CD4-positive, alpha-beta memory T cell (primary cell): Measurements from ENCODE around the gene RASL12. TPM values are rescaled to one million over a fixed set of nuclear protein-coding genes. Genes with fewer than 3 reads are reported as not detected.
"Not testable (repeated sequence)": the region's sequence is repeated elsewhere in the genome, so short reads cannot be mapped to it uniquely, and the experiment has no call there.

Source experiments
- CTCF ChIA-PET: fragments of 350-600 bp; sonication (Branson Sonifier 250); formaldehyde crosslinking; loops from one replicate; lab custom pipeline; 2021; ENCODE audit warnings: inconsistent platforms; ENCODE audit not compliant: partially characterized antibody; lab: Charles Lee
- POLR2A ChIA-PET: fragments of 350-600 bp; sonication (Branson Sonifier 250); formaldehyde crosslinking; loops from one replicate; lab custom pipeline; 2021; ENCODE audit not compliant: partially characterized antibody; lab: Charles Lee
- DNase-seq, 5 donors: peaks; one replicate each; pipeline versions ENCODE4 v3.0.0 to v3.0.0-alpha.2; 2020 to 2022; ENCODE audit warnings: mixed read lengths in 1 of 5
- H3K27ac ChIP-seq: one replicate; pipeline ENCODE4 v1.7.0; 2013; ENCODE audit warnings: low read depth, low read length
- H3K27me3 ChIP-seq: 2 replicates; pipeline ENCODE4 v1.7.0; 2013; ENCODE audit warnings: mild to moderate bottlenecking, low read length, moderate library complexity; ENCODE audit not compliant: insufficient read depth
- H3K36me3 ChIP-seq: 2 replicates; pipeline ENCODE4 v1.7.0; 2013; ENCODE audit warnings: mild to moderate bottlenecking, low read length, moderate library complexity; ENCODE audit not compliant: insufficient read depth
- H3K4me1 ChIP-seq: 2 replicates; pipeline ENCODE4 v1.7.0; 2013; ENCODE audit warnings: mild to moderate bottlenecking, low read length, moderate library complexity; ENCODE audit not compliant: insufficient read depth
- H3K4me3 ChIP-seq, 2 donors: one replicate each; pipeline ENCODE4 v1.7.0; 2013; ENCODE audit warnings: low read length in 2 of 2, mild to moderate bottlenecking in 1 of 2
- H3K9me3 ChIP-seq, 2 donors: one replicate each; pipeline ENCODE4 v1.7.0; 2013; ENCODE audit warnings: low read length in 2 of 2, control low read depth in 1 of 2; ENCODE audit not compliant: control insufficient read depth in 1 of 2
- H3K27ac Mint-ChIP-seq, 7 donors: one replicate each; pipeline ENCODE4 v1.8.0; 2020 to 2021; ENCODE audit warnings: mixed read lengths in 7 of 7, mild to moderate bottlenecking in 6 of 7, inconsistent platforms in 3 of 7, moderate library complexity in 3 of 7
- H3K27me3 Mint-ChIP-seq, 2 donors: one replicate each; pipeline ENCODE4 v1.8.0; 2020 to 2021; ENCODE audit warnings: mixed read lengths in 2 of 2
- H3K36me3 Mint-ChIP-seq, 2 donors: one replicate each; pipeline ENCODE4 v1.8.0; 2020 to 2021; ENCODE audit warnings: mixed read lengths in 2 of 2, inconsistent platforms in 1 of 2, mild to moderate bottlenecking in 1 of 2
- H3K4me1 Mint-ChIP-seq, 4 donors: one replicate each; pipeline ENCODE4 v1.8.0; 2020 to 2021; ENCODE audit warnings: mixed read lengths in 4 of 4, mild to moderate bottlenecking in 1 of 4
- H3K4me3 Mint-ChIP-seq, 8 donors: one replicate each; pipeline ENCODE4 v1.8.0; 2020 to 2021; ENCODE audit warnings: mixed read lengths in 8 of 8, mild to moderate bottlenecking in 7 of 8, moderate library complexity in 6 of 8, inconsistent platforms in 3 of 8
- H3K9me3 Mint-ChIP-seq, 8 donors: one replicate each; pipeline ENCODE4 v1.8.0; 2020 to 2021; ENCODE audit warnings: mixed read lengths in 8 of 8, mild to moderate bottlenecking in 5 of 8, inconsistent platforms in 3 of 8, moderate library complexity in 1 of 8
- intact Hi-C: fragments of 100-400 bp; cut with micrococcal nuclease; formaldehyde crosslinking; loops from one replicate; pipeline ENCODE4 v1.15.1; 2023
- polyA plus RNA-seq, 2 donors: library from polyadenylated mRNA; unstranded; fragments of 300-500 nt; fragmentation: Illumina TruSeq; gene quantifications; one replicate each; pipeline ENCODE4 v1.2.3, GENCODE V29; 2021
- total RNA-seq, 2 experiments: library from RNA; stranded (reverse); gene quantifications; one replicate each; pipeline ENCODE4 v1.2.3, GENCODE V29; 2021

Gene RASL12
- total and polyA plus RNA-seq, 4 experiments from 2014 or later = not detected

- Mint-ChIP-seq H3K9me3 (no peaks in the 10 kb centered on the region), H3K4me1 (peaks cover 0 to 5% (median 4%) of the 10 kb centered on the region in 4 donors), H3K27me3 (no peaks in the 10 kb centered on the region), H3K36me3 (peaks cover 43 to 58% of the 10 kb centered on the region in 2 donors), H3K4me3 (no peak overlapping the region), H3K27ac (no peak overlapping the region)
- peaks cover 28% of the 10 kb centered on the region for H3K36me3 ChIP-seq
- POLR2A ChIA-PET = no interaction called here
- no peaks in the 10 kb centered on the region for H3K27me3 ChIP-seq
- no peaks in the 10 kb centered on the region for H3K9me3 ChIP-seq
- no peaks in the 10 kb centered on the region for H3K4me1 ChIP-seq
- no peak overlapping the region for H3K27ac ChIP-seq
- CTCF ChIA-PET = interaction anchor here (1.0 kb wide), 2 partner anchors 32 to 33 kb away, joined by 3 read pairs; no protein-coding TSS in a partner anchor
- H3K4me3 ChIP-seq = no peak overlapping the region
- DNase-seq = no peak
- intact Hi-C loops = no loop called here
Observed at GRCh38 chr15:65101891-65102708, 34.3 kb upstream of the RASL12 start.

DNA sequence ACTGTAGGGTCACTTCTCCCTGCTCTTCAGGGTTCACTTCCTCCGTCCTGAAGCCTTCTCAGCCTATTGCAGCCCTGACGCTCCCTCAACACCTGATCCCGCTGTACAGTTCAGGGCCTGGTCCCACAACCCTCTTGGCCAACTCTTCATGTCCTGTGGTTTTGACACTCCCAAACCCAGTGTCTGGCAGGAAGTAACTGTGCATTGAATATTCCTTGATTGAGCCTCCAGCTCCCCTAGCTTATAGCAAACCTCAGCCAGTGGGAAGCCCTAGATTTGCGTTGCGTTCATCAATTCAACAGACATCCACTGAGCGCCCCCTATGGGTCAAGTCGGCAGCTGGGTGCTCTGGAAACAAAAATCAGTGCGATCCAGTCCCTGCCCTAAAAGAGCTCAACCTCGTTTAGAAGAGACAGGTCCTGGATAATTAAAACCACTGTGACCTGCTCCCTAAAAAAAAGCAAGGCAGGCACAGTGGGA is 33.7 kb upstream of the RASL12 start:
- peak in 3 of 5 donors; percentile 21 to 30 (median 28) for DNase-seq
- Mint-ChIP-seq H3K27ac (no peak overlapping the region), H3K27me3 (no peaks in the 10 kb centered on the region), H3K4me1 (peaks cover 0 to 5% (median 4%) of the 10 kb centered on the region in 4 donors), H3K36me3 (peaks cover 44 to 63% of the 10 kb centered on the region in 2 donors), H3K4me3 (no peak overlapping the region), H3K9me3 (no peaks in the 10 kb centered on the region)
- Histone ChIP-seq H3K36me3 (peaks cover 28% of the 10 kb centered on the region), H3K27me3 (no peaks in the 10 kb centered on the region), H3K27ac (no peak overlapping the region), H3K4me1 (no peaks in the 10 kb centered on the region), H3K4me3 (no peak overlapping the region), H3K9me3 (no peaks in the 10 kb centered on the region)
- CTCF ChIA-PET = interaction anchor here (1.0 to 1.1 kb wide), 3 partner anchors 32 to 85 kb away, joined by 3 read pairs; no protein-coding TSS in a partner anchor
- intact Hi-C loops = no loop called here
- POLR2A ChIA-PET = no interaction called here

- Histone ChIP-seq H3K4me3 (no peak overlapping the region), H3K36me3 (peaks cover 20% of the 10 kb centered on the region), H3K27me3 (no peaks in the 10 kb centered on the region), H3K27ac (no peak overlapping the region), H3K4me1 (no peaks in the 10 kb centered on the region), H3K9me3 (no peaks in the 10 kb centered on the region)
- POLR2A ChIA-PET = no interaction called here
- no peak for DNase-seq
- Mint-ChIP-seq H3K27ac (peak overlapping the region in 1 of 7 donors; percentile 47), H3K4me3 (no peak overlapping the region), H3K27me3 (no peaks in the 10 kb centered on the region), H3K36me3 (peaks cover 37 to 55% of the 10 kb centered on the region in 2 donors), H3K4me1 (peaks cover 0 to 5% (median 4%) of the 10 kb centered on the region in 4 donors), H3K9me3 (no peaks in the 10 kb centered on the region)
- intact Hi-C loops = no loop called here
- CTCF ChIA-PET = interaction anchor here (1.1 kb wide), 1 partner anchor 86 kb away, joined by 3 read pairs; no protein-coding TSS in a partner anchor
Observed at GRCh38 chr15:65100442-65100841, 32.7 kb upstream of the RASL12 start.

GRCh38 chr15:65099801-65100200 is 32.0 kb upstream of the RASL12 start:
- H3K4me3 ChIP-seq, H3K4me1 Mint-ChIP-seq, H3K27ac Mint-ChIP-seq, H3K9me3 ChIP-seq, H3K27me3 Mint-ChIP-seq, DNase-seq, H3K4me3 Mint-ChIP-seq, H3K27ac ChIP-seq, H3K27me3 ChIP-seq, H3K4me1 ChIP-seq, intact Hi-C loops, POLR2A ChIA-PET, H3K9me3 Mint-ChIP-seq: not testable (repeated sequence)
- H3K36me3 Mint-ChIP-seq = peaks cover 34 to 52% of the 10 kb centered on the region in 2 donors
- CTCF ChIA-PET = interaction anchor here (0.8 kb wide), 1 partner anchor 37 kb away, joined by 3 read pairs; no protein-coding TSS in a partner anchor
- peaks cover 20% of the 10 kb centered on the region for H3K36me3 ChIP-seq

DNA sequence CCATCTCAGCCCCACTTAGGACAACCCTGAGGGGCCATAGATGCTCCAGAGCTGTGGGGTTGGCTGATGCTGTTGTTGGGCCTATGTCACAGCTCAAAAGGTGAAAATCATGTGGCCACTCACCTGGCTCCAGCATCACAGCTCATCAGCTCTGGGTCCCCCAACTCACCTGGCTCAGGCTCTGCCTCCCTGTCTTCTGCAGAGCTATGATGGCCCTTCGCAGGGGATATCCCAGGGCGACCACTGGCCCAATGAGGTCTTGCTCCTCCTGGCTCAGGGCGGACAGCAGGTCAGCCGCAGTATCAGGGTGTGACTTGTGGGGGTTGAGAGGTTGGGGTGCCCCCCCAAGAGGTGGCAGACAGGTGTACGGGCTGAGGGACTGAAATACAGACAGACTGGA is 31.5 kb upstream of the RASL12 start:
- peaks cover 34 to 52% of the 10 kb centered on the region in 2 donors for H3K36me3 Mint-ChIP-seq
- no peaks in the 10 kb centered on the region for H3K4me1 ChIP-seq
- no peaks in the 10 kb centered on the region for H3K9me3 Mint-ChIP-seq
- no peaks in the 10 kb centered on the region for H3K9me3 ChIP-seq
- peaks cover 20% of the 10 kb centered on the region for H3K36me3 ChIP-seq
- DNase-seq = no peak
- no peak overlapping the region for H3K4me3 Mint-ChIP-seq
- intact Hi-C loops = no loop called here
- H3K4me1 Mint-ChIP-seq = peaks cover 0 to 5% (median 4%) of the 10 kb centered on the region in 4 donors
- POLR2A ChIA-PET = no interaction called here
- no peaks in the 10 kb centered on the region for H3K27me3 ChIP-seq
- H3K27me3 Mint-ChIP-seq = no peaks in the 10 kb centered on the region
- no peak overlapping the region for H3K27ac ChIP-seq
- CTCF ChIA-PET = interaction anchor here (0.8 kb wide), 1 partner anchor 37 kb away, joined by 3 read pairs; no protein-coding TSS in a partner anchor
- no peak overlapping the region for H3K4me3 ChIP-seq
- no peak overlapping the region for H3K27ac Mint-ChIP-seq

DNA sequence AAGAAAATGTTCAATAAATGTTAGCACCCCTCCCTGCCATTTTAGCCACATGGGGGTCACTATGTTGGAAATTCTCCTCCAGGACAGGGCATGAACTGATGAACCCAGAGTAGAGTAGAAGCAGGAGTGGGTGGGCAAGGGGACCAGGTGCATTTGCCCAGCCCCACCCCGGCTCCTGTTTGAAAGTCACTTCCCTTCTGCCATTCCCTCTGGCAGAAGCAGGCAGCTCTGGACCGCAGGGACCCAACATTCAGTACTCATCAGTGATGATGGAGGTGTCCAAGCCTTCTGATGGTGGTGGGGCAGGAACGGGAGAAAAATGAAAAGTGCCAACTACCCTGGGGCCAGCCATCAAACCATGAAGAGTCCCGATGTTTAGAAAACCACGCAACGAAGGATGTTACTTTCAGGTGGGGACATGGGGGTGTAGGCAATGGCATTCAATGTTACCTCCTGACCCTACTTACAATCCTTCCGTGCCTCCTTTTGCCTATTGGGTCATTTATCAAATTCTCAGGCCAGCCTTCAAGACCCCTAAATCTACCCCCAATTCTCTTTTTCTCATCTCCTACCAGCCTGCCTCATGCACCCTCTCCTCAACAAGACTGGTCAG is 30.0 kb upstream of the RASL12 start:
- Mint-ChIP-seq H3K27ac (peak overlapping the region in 3 of 7 donors; percentile 39 to 65 (median 55)), H3K4me3 (no peak overlapping the region), H3K27me3 (no peaks in the 10 kb centered on the region), H3K9me3 (no peaks in the 10 kb centered on the region), H3K4me1 (peaks cover 0 to 5% (median 4%) of the 10 kb centered on the region in 4 donors), H3K36me3 (peaks cover 34 to 50% of the 10 kb centered on the region in 2 donors)
- Histone ChIP-seq H3K4me1 (no peaks in the 10 kb centered on the region), H3K36me3 (peaks cover 20% of the 10 kb centered on the region), H3K27ac (no peak overlapping the region), H3K27me3 (no peaks in the 10 kb centered on the region), H3K9me3 (no peaks in the 10 kb centered on the region), H3K4me3 (no peak overlapping the region)
- POLR2A ChIA-PET = no interaction called here
- CTCF ChIA-PET = no interaction called here
- no peak for DNase-seq
- intact Hi-C loops = no loop called here
